Eye (tissue), 1 donor: ENCODE measurements around the gene SLC35A2.
"Not testable (repeated sequence)": the region's sequence is repeated elsewhere in the genome, so short reads cannot be mapped to it uniquely, and the experiment has no call there.

Experiments
- DNase-seq: peaks from one replicate; pipeline ENCODE4 v3.0.0-alpha.2; 2015

Gene SLC35A2

DNA sequence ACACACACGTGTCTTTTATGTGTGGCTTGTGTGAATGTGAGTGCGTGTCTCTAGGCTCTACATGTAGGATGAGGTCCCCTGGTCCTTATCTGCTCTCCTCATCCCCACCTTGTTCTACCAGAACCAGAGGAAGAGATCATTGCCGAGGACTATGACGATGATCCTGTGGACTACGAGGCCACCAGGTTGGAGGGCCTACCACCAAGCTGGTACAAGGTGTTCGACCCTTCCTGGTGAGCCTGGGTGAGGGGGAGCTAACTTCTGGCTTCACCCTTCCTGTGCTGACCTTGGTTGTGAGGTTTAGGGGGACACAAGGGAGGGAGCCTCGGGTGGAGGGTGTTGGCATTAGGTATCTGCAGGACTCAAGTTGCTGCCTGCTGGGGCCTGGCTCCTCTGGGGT lies 10.4 kb downstream of the SLC35A2 start:
- no peak for DNase-seq

DNA sequence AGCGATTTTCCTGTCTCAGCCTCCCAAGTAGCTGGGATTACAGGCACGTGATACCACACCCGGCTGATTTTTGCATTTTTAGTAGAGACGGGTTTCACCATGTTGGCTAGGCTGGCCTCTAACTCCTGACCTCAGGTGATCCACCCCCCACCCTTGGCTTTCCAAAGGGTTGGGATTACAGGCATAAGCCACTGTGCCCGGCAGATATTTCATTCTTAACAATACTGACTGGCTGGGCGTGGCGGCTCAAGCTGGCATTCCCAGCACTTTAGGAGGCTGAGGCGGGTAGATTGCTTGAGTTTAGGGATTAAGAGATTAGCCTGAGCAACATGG lies 12.4 kb downstream of the SLC35A2 start:
- DNase-seq = no peak

DNA sequence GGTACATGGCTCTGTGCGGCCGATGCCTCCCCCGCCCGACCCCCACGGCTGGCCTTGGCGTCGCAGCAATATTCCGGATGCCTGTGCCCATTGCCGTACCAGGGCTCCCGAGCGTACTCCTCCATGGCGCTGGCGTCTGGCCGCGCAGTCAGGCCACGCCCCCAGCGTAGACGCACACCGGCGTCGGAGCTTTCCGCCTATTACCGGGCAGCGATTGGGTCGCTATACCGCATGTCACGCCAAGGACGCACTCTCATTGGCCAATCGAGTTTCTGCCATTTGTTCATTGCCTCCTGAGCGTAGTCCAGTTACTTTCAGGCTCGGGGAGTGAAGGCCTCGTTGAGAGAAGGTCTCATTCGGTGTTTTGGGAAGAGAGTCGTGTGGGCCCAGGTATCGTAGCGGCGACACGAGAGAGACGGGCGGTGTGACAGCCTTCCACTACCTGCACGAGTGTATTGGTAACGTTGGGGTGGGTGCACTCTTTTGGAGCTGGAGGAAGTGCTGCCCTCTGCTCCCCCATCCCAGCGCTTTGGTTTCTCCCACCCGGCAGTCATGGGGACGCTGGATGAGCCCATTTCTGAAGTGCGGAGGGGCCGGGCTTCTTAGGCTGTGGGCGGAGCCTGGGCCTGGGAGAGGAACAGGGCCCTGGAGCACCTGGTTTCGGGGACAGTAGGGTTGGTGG lies 13.7 kb downstream of the SLC35A2 start, which contains the start of the genes PQBP1 and TIMM17B:
TSS of gene PQBP1 (plus strand) at position 306 of the 682 bp plus-strand sequence. CDS start 580 bp downstream, outside the sequence.
TSS of gene TIMM17B (minus strand) at position 144 of the 682 bp plus-strand sequence. CDS start at position 125, 19 bp downstream.
- peak; percentile 95 for DNase-seq

- peak; percentile 89 for DNase-seq
These were observed 14.3 kb downstream of the SLC35A2 start for GRCh38 chrX:48897157-48897624.

- DNase-seq = no peak
These were observed 14.8 kb downstream of the SLC35A2 start for GRCh38 chrX:48896611-48897011.

DNA sequence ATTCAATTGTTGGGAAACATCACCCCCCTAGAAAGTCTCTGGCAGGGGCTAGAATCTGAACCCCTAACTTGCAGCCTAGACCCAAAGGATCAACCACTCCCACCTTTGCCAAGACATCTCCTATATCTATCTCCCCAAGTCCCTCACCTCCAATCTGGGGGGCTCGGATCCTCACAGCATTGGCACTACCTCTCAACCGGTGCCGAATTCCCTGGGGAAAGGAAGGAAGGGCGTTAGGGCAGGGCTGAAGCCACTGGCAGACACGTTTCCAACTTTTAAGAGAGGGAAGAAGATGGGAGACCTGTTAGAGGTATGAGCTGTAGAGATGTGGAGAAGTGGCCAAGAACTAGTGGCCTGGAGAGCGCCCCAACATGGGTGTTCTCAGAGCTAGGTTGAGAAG lies 16.6 kb downstream of the SLC35A2 start:
- DNase-seq = no peak

- DNase-seq = no peak
These were observed 17.7 kb downstream of the SLC35A2 start for GRCh38 chrX:48893556-48894348.

DNA sequence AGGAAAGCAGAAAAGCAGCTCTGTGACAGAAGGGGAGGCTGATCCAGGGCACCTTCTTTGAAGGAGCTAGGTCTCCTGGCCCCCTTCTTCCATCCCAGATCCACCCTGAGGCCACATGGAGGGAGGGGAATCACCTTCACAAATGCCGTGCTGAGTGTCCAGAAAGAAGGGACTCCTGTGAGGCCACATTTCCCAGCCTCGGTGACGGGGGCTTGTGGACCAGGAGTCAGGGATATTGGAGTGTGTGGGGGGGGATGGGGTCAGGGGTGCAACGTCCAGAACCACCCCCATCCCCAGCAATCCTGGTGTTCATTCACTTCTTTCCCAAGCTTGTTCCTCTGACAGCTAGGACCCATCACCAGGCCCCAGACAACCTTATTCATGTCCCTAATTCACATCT lies 18.6 kb downstream of the SLC35A2 start:
- no peak for DNase-seq

DNA sequence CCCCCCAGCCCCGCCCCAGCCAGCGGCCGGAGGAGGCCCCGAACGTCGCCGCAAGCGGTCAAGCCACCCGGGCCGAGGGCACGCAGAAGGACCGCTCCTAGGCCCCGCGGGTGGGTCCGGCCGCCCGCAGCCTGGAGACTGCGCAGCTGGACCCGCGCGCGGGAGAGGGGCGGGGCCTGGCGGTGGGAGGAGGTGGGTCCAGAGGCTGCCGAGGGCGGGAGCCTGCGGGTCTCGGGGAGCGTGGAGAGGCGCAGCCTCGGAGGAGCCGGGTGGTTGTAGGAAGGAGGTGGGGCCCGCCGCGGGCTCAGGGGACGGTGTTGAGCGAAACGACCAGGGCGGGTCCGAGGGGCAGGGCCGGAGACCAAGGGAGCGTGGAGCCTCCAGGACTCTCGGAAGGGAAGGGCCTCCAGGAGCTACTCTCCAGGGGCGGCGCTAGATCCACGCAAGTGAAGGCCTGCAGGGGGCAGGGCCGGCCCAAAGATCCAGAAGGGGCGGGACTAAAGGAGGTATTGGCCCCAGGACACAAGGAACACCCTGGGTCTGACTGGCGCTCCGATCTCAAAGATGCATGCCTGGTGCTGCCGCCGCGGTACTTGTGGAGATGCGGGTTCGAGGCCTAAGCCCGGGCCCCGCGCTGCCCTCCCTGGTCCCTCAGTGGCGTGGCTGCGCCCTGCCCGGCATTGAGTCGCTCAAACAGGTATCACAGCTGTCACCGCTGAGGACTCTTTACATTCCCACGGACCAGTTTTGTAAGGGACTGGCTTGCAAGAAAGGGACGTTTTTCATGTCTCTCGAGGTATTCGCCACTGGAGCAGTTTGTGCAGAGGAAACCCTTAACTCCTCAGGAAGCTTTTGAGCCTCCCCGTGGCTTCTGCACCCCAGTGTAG lies 19.8 kb downstream of the SLC35A2 start:
- peak; percentile 89 for DNase-seq

GRCh38 chrX:48890934-48891401 lies 20.5 kb downstream of the SLC35A2 start:
- peak; percentile 54 for DNase-seq

GRCh38 chrX:48890296-48890925 lies 21.0 kb downstream of the SLC35A2 start:
- no peak for DNase-seq

DNA sequence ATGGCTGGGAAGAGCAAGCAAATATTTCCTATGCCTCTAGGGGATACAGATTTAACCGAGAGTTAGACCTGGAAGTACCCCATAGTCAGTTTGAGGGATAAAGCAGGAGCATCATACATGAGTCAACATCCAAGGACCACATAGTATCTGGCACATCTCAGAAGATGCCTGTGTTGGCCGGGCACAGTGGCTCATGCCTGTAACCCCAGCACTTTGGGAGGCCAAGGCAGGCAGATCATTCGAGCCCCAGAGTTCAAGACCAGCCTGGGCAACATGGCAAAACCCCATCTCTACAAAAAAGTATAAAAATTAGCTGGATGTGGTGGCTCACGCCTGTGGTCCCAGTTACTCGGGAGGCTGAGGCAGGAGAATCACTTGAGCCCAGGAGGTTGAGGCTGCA lies 24.9 kb downstream of the SLC35A2 start:
- DNase-seq = not testable (repeated sequence)

DNA sequence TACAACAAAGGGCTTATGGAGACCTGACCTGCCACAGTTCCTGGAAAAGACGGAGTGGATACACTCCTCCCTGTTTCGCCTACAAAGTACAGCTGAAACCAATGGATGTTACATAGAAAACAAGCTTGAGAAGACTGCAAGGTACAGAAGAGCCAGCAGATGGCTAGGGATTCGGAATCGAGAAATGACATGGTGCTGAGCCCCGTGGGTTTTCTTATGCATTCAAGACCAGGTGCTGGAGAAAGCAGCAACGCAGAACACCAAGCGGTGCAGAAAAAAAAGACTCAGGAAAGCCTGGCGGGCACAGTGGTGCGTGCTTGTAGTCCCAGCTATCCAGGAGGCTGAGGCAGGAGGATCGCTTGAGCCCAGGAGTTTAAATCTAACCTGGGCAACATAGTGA lies 27.7 kb downstream of the SLC35A2 start:
- DNase-seq = no peak

DNA sequence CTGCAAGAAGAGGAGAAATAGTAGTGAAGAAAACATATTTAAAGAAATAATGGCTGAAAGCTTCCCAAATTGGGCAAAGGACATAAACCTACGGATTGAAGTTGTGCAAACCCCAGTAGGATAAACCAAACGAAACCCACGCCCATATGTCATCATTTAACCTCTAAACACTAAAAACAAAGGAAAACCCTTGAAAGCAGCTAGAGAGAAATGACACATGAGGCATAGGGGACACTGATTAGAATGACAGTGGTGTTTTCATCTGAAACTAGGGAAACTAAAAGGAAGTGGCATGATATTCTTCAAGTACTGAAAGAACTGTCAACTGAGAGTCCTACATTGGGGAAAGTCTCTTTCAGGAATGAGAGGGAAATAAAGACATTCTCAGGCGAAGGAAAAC lies 34.5 kb downstream of the SLC35A2 start:
- not testable (repeated sequence) for DNase-seq

DNA sequence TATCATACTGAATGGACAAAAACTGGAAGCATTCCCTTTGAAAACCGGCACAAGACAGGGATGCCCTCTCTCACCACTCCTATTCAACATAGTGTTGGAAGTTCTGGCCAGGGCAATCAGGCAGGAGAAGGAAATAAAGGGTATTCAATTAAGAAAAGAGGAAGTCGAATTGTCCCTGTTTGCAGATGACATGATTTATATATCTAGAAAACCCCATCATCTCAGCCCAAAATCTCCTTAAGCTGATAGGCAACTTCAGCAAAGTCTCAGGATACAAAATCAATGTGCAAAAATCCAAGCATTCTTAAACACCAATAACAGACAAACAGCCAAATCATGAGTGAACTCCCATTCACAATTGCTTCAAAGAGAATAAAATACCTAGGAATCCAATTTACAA lies 39.4 kb downstream of the SLC35A2 start:
- not testable (repeated sequence) for DNase-seq

- no peak for DNase-seq
These were observed 47.2 kb downstream of the SLC35A2 start for GRCh38 chrX:48864210-48864609.

DNA sequence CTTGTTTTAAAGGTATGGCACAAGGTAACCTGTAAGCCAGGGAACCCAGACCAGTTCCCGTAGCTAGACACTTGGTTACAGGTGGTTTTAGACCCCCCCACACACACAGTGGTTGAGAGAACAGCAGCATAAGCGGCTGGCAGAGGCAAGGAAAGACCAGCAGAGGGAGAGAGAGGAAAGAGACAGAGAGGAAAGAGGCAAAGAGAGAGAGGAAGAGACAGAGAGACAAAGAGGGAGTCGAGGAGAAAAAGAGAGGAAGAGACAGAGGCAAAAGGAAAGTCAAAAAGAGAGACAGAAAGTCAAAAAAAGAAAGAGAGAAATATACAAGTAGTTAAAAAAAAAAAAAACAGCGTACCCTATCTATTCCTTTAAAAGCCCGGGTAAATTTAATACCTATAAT lies 56.5 kb downstream of the SLC35A2 start:
- DNase-seq = no peak

- DNase-seq = not testable (repeated sequence)
These were observed 57.2 kb downstream of the SLC35A2 start for GRCh38 chrX:48854121-48854804.

DNA sequence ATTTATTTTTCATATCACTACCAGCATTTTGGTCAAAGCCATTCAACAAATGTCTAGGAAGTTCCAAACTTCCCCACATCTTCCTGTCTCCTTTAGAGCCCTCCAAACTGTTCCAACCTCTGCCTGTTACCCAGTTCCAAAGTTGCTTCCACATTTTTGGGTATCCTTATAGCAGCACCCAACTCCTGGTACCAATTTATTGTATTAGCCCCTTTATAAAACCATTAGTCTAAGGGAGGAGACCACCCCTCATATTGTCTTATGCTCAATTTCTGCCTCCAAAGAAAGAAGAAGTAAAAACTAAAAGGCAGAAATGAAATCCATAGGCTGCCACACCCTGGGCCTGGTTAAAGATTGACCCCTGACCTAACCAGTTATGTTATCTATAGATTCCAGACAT lies 58.0 kb downstream of the SLC35A2 start:
- DNase-seq = not testable (repeated sequence)
